Measurements from ENCODE around the gene TMEM8B. TPM values are rescaled to one million over a fixed set of nuclear protein-coding genes. Genes with fewer than 3 reads are reported as not detected.

Gene TMEM8B
- total RNA-seq, 1 experiment from 2014 or later, result 9.3 TPM

DNA sequence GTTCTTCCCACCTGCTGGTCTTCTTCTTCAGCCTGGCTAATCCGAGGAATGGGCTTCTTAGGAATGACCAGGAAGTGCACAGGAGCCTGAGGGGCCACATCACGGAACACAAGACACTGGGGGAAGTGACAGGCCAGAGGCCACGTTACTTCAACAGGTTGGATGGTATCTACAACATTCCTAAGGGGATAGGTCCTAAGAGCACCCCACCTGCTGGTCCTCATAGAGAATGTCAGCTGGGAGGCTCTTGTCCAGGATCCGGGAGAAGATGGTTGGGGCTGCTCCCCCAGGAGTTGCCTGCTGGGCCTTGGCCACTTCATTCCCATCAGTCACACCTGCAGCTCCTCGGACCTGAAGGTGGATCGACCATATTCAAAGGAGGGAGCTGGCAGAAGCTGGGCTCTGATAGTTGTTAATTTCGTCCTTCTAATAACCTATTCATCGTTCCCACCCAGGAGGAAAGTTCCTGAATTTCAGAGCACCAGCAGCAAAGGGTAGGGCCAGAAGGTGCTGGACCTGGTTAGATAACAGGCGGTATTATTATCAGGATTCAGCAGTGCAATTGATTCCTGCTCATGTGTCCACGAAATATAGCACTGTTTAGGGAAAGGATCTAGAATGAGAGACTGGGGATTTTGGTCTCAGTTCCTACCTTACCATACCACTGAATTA is 15.5 kb upstream of the TMEM8B start:
- Histone ChIP-seq H2AK5ac (ENCODE audit: insufficient read length, low read length) (no peak overlapping the region), H3K9ac (ENCODE audit: extremely low read depth, insufficient read length, low read length) (no peak overlapping the region), H3K27me3 (ENCODE audit: insufficient read depth, low read length) (no peaks in the 10 kb centered on the region), H4K5ac (ENCODE audit: insufficient read length, low read depth, low read length) (no peak overlapping the region), H3K23ac (ENCODE audit: insufficient read length, low read depth, low read length) (no peak overlapping the region), H3K9me3 (ENCODE audit: control insufficient read depth, low read depth, low read length) (no peaks in the 10 kb centered on the region), H4K20me1 (ENCODE audit: control insufficient read depth, insufficient read depth, insufficient read length) (no peaks in the 10 kb centered on the region), H3K79me2 (ENCODE audit: insufficient read depth, low read length) (no peaks in the 10 kb centered on the region), H3K4ac (ENCODE audit: low read depth, low read length) (no peak overlapping the region), H2BK12ac (ENCODE audit: insufficient read length, low read depth, low read length) (no peak overlapping the region), H3K18ac (ENCODE audit: insufficient read length, low read depth, low read length) (no peak overlapping the region), H3K4me1 (ENCODE audit: insufficient read depth, low read length) (no peaks in the 10 kb centered on the region), H3K14ac (ENCODE audit: insufficient read depth, low read length) (no peak overlapping the region), H3K56ac (ENCODE audit: insufficient read length, low read depth, low read length) (no peak overlapping the region), H3T11ph (ENCODE audit: low read length) (no peak overlapping the region), H3K79me1 (ENCODE audit: insufficient read depth, low read depth, low read length, poor library complexity, severe bottlenecking) (no peaks in the 10 kb centered on the region), H2BK120ac (ENCODE audit: low read depth, low read length, poor library complexity, severe bottlenecking) (no peak overlapping the region), H2BK15ac (ENCODE audit: low read depth, low read length) (no peak overlapping the region), H3K4me2 (ENCODE audit: insufficient read depth, insufficient read length, low read length) (peak overlapping the region; percentile 55), H3K27ac (ENCODE audit: insufficient read length, low read depth, low read length) (no peak overlapping the region), H2BK5ac (ENCODE audit: insufficient read length, low read length) (no peak overlapping the region), H4K91ac (ENCODE audit: insufficient read length, low read depth, low read length) (no peak overlapping the region), H2AFZ (ENCODE audit: low read length) (no peak overlapping the region), H4K8ac (replicated peaks; ENCODE audit: insufficient read length, low read depth, low read length) (no peak overlapping the region), H3K23me2 (ENCODE audit: insufficient read length, low read depth, low read length, poor library complexity, severe bottlenecking) (peaks cover 9% of the 10 kb centered on the region), H2BK20ac (ENCODE audit: low read depth, low read length, poor library complexity, severe bottlenecking) (no peak overlapping the region)
- peak; percentile 58 for TF ChIP-seq CTCF (conservative IDR thresholded peaks at IDR 0.05)
- H3K9me3 Mint-ChIP-seq, result no peaks in the 10 kb centered on the region; a peak in 1 of 5 replicates
- H3K36me3 Mint-ChIP-seq (ENCODE audit: insufficient read depth in 1 of 3, low read depth in 3 of 3), result peaks cover 5 to 14% (median 8%) of the 10 kb centered on the region in 3 experiments; a peak in 4 of 7 replicates
- peak overlapping the region; percentile 84 to 92 for H3K4me3 Mint-ChIP-seq
- peaks cover 12% of the 10 kb centered on the region for H3K27me3 Mint-ChIP-seq (ENCODE audit: low read depth)
- no CpG with 5 or more reads among the region's 10 CpGs for WGBS (ENCODE audit: extremely low coverage, insufficient read length, low lambda C conversion rate)
- DNase-seq, result peak; percentile 69
- H3K27ac Mint-ChIP-seq, result 0 out of 7 replicates have a peak overlapping the region, but pooled peaks of 1 of the 3 experiments have one; percentile 21
- H3K4me1 Mint-ChIP-seq, result peaks cover 20 to 21% of the 10 kb centered on the region in 2 experiments
